H1 (cell line): ENCODE measurements around the gene PATJ. TPM values are rescaled to one million over a fixed set of nuclear protein-coding genes. Genes with fewer than 3 reads are reported as not detected.

Experiments used
- CTCF ChIA-PET: fragments of 300-600 bp; sonication (Branson Sonifier 250); formaldehyde crosslinking; loops from one replicate; lab custom pipeline; 2021; ENCODE audit not compliant: partially characterized antibody; lab: Charles Lee
- POLR2A ChIA-PET: fragments of 300-600 bp; sonication (Branson Sonifier 250); formaldehyde crosslinking; loops from one replicate; lab custom pipeline; 2021; ENCODE audit warnings: inconsistent platforms; ENCODE audit not compliant: partially characterized antibody; lab: Charles Lee
- DNase-seq, 2 experiments: peaks; one replicate each; pipeline versions ENCODE4 v3.0.0 to v3.0.0-alpha.2; 2010 to 2022; ENCODE audit warnings: low spot score in 2 of 2, low read depth in 1 of 2, mixed read lengths in 1 of 2
- FAIRE-seq: peaks from 2 replicates; lab custom pipeline; 2011; peaks lifted over from hg19 to GRCh38; lab: Jason Lieb, UNC
- H2AFZ ChIP-seq: 2 replicates; pipeline ENCODE4 v1.8.1; 2012; ENCODE audit warnings: low read length, inconsistent platforms
- H2AK5ac ChIP-seq: 2 replicates; pipeline ENCODE4 v1.6.1; 2013; ENCODE audit warnings: low read depth, low read length
- H2BK120ac ChIP-seq: replicated peaks from 2 replicates; pipeline ENCODE3; 2013; ENCODE audit warnings: low read depth, low read length, inconsistent platforms
- H2BK12ac ChIP-seq: 2 replicates; pipeline ENCODE4 v1.6.1; 2013; ENCODE audit warnings: low read depth, low read length
- H2BK15ac ChIP-seq: 2 replicates; pipeline ENCODE4 v1.6.1; 2013; ENCODE audit warnings: low read length
- H2BK20ac ChIP-seq: 2 replicates; pipeline ENCODE4 v1.6.1; 2013; ENCODE audit warnings: low read length
- H2BK5ac ChIP-seq: 2 replicates; pipeline ENCODE4 v1.6.1; 2013; ENCODE audit warnings: low read depth, low read length
- H3K14ac ChIP-seq: 2 replicates; pipeline ENCODE4 v1.6.1; 2013; ENCODE audit warnings: inconsistent platforms; ENCODE audit not compliant: insufficient read length
- H3K18ac ChIP-seq: 2 replicates; pipeline ENCODE4 v1.6.1; 2013; ENCODE audit warnings: low read length; ENCODE audit errors: extremely low read depth
- H3K23ac ChIP-seq: 2 replicates; pipeline ENCODE4 v1.6.1; 2013; ENCODE audit warnings: inconsistent platforms; ENCODE audit not compliant: insufficient read length
- H3K23me2 ChIP-seq: 2 replicates; pipeline ENCODE4 v1.6.1; 2013; ENCODE audit warnings: low read depth, low read length
- H3K27ac ChIP-seq: 2 replicates; pipeline ENCODE4 v1.6.1; 2011; ENCODE audit warnings: low read depth, low read length, inconsistent platforms
- H3K27me3 ChIP-seq, 4 experiments: replicated peaks in 1 of 4; 1 replicate in 1 of 4; 2 replicates in 3 of 4; pipeline versions ENCODE4 v1.6.1 to v1.8.1; 2011 to 2013; ENCODE audit warnings: low read length in 3 of 4, mild to moderate bottlenecking in 3 of 4, inconsistent platforms in 2 of 4, mixed read lengths in 2 of 4, moderate library complexity in 1 of 4; ENCODE audit not compliant: control insufficient read depth in 3 of 4, insufficient read depth in 3 of 4; ENCODE audit errors: extremely low read depth in 1 of 4
- H3K36me3 ChIP-seq, 4 experiments: 2 replicates each; pipeline versions ENCODE4 v1.6.1 to v1.8.1; 2011 to 2013; ENCODE audit warnings: mild to moderate bottlenecking in 4 of 4, low read length in 3 of 4, moderate library complexity in 2 of 4, control low read depth in 1 of 4, inconsistent platforms in 1 of 4; ENCODE audit not compliant: insufficient read depth in 4 of 4, control insufficient read depth in 2 of 4
- H3K4ac ChIP-seq: replicated peaks from 2 replicates; pipeline ENCODE3; 2013; ENCODE audit warnings: low read length, low read depth, mixed read lengths, inconsistent platforms; ENCODE audit not compliant: insufficient read length
- H3K4me1 ChIP-seq, 4 experiments: replicated peaks in 1 of 4; 1 replicate in 1 of 4; 2 replicates in 3 of 4; pipeline versions ENCODE4 v1.6.1 to v1.8.1; 2011 to 2013; ENCODE audit warnings: low read length in 3 of 4, inconsistent platforms in 2 of 4, mixed read lengths in 1 of 4; ENCODE audit not compliant: insufficient read depth in 4 of 4, control insufficient read depth in 3 of 4
- H3K4me2 ChIP-seq, 2 experiments: 2 replicates each; pipeline versions ENCODE4 v1.6.1 to v1.8.1; 2011 to 2013; ENCODE audit warnings: low read depth in 2 of 2, low read length in 2 of 2, control low read depth in 1 of 2, inconsistent platforms in 1 of 2, mild to moderate bottlenecking in 1 of 2; ENCODE audit not compliant: insufficient read depth in 1 of 2
- H3K4me3 ChIP-seq, 4 experiments: fragments of 200-600, 300-600 bp in 1 of 4; sonication (generic), shearing (Covaris generic), sonication (Bioruptor Twin) in 1 of 4; 2 replicates each; pipeline versions ENCODE4 v1.5.1 to v1.8.1; 2011 to 2016; ENCODE audit warnings: low read length in 4 of 4, low read depth in 3 of 4, control low read depth in 2 of 4, inconsistent platforms in 2 of 4, mild to moderate bottlenecking in 2 of 4, mixed read lengths in 1 of 4, moderate library complexity in 1 of 4; ENCODE audit not compliant: insufficient read depth in 2 of 4; ENCODE audit errors: extremely low read depth in 1 of 4
- H3K56ac ChIP-seq: replicated peaks from 2 replicates; pipeline ENCODE3; 2013; ENCODE audit warnings: low read depth, mild to moderate bottlenecking, mixed read lengths, low read length, inconsistent platforms; ENCODE audit not compliant: insufficient read length
- H3K79me1 ChIP-seq: 2 replicates; pipeline ENCODE4 v1.6.1; 2013; ENCODE audit warnings: low read depth, low read length, control low read depth
- H3K79me2 ChIP-seq, 2 experiments: 2 replicates each; pipeline versions ENCODE4 v1.6.1 to v1.8.1; 2012 to 2013; ENCODE audit warnings: low read length in 2 of 2, mild to moderate bottlenecking in 2 of 2, inconsistent platforms in 1 of 2; ENCODE audit not compliant: insufficient read depth in 2 of 2, control insufficient read depth in 1 of 2
- H3K9ac ChIP-seq, 4 experiments: replicated peaks in 1 of 4; 1 replicate in 1 of 4; 2 replicates in 3 of 4; pipeline versions ENCODE4 v1.6.1 to v1.8.1; 2011 to 2013; ENCODE audit warnings: low read depth in 3 of 4, low read length in 3 of 4, control low read depth in 2 of 4, mild to moderate bottlenecking in 2 of 4, moderate library complexity in 2 of 4, inconsistent platforms in 1 of 4; ENCODE audit errors: extremely low read depth in 1 of 4
- H3K9me3 ChIP-seq, 2 experiments: 2 replicates each; pipeline versions ENCODE4 v1.6.1 to v1.8.1; 2012 to 2013; ENCODE audit warnings: mild to moderate bottlenecking in 2 of 2, moderate library complexity in 2 of 2, control low read depth in 1 of 2, inconsistent platforms in 1 of 2, low read depth in 1 of 2, low read length in 1 of 2, mixed read lengths in 1 of 2; ENCODE audit not compliant: insufficient read depth in 2 of 2
- H4K20me1 ChIP-seq, 2 experiments: replicated peaks in 1 of 2; 2 replicates each; pipeline versions ENCODE3 to v1.8.1; 2011 to 2013; ENCODE audit warnings: inconsistent platforms in 2 of 2, low read length in 2 of 2, mild to moderate bottlenecking in 1 of 2; ENCODE audit not compliant: insufficient read depth in 2 of 2, control insufficient read depth in 1 of 2
- H4K5ac ChIP-seq: 2 replicates; pipeline ENCODE4 v1.6.1; 2013; ENCODE audit warnings: low read length, low read depth, mixed read lengths, inconsistent platforms; ENCODE audit not compliant: insufficient read length
- H4K8ac ChIP-seq: 2 replicates; pipeline ENCODE4 v1.8.0; 2013; ENCODE audit warnings: mild to moderate bottlenecking, moderate library complexity, low read length, inconsistent platforms; ENCODE audit not compliant: insufficient read depth; ENCODE audit errors: extremely low read depth
- H4K91ac ChIP-seq: replicated peaks from 2 replicates; pipeline ENCODE3; 2013; ENCODE audit warnings: low read length, mixed read lengths, inconsistent platforms; ENCODE audit not compliant: insufficient read length
- ASH2L ChIP-seq: fragments of 200-600, 300-600 bp; sonication (generic); IDR thresholded peaks from one replicate; pipeline ENCODE4 v1.7.1; 2017; ENCODE audit warnings: low read length
- CBX5 ChIP-seq: fragments of 300-800, 300-1000 bp; sonication (generic); IDR thresholded peaks from 2 replicates; pipeline ENCODE4 v1.7.1; 2016; ENCODE audit warnings: antibody characterized with exemption, low read length, low read depth
- E2F6 ChIP-seq: IDR thresholded peaks from 2 replicates; pipeline ENCODE4 v1.6.1; 2012; ENCODE audit warnings: inconsistent platforms
- HDAC6 ChIP-seq: IDR thresholded peaks from one replicate; pipeline ENCODE4 v1.7.1; 2012; ENCODE audit warnings: low read depth, mild to moderate bottlenecking, inconsistent platforms, low read length, moderate library complexity
- KDM5A ChIP-seq: fragments of 200-600 bp; IDR thresholded peaks from 2 replicates; pipeline ENCODE4 v1.7.1; 2012; ENCODE audit warnings: mild to moderate bottlenecking, low read length, inconsistent platforms, mixed read lengths
- TAF7 ChIP-seq: optimal IDR thresholded peaks from 2 replicates; pipeline ENCODE3; 2011; ENCODE audit warnings: low read depth, mild to moderate bottlenecking, inconsistent platforms, low read length, moderate library complexity, borderline replicate concordance
- WGBS, 2 experiments: shearing (Covaris generic) in 1 of 2; methylation state at CpG; one replicate each; pipeline versions ENCODE4 v1.1.6 to v1.1.7; 2013 to 2015; ENCODE audit warnings: low lambda C conversion rate in 2 of 2, mixed read lengths in 2 of 2, inconsistent platforms in 1 of 2, low coverage in 1 of 2, missing lambda C conversion rate in 1 of 2; ENCODE audit not compliant: insufficient replicate concordance in 2 of 2, insufficient coverage in 1 of 2, insufficient read length in 1 of 2; ENCODE audit errors: extremely low coverage in 1 of 2, missing lambda C conversion rate in 1 of 2; 5-methylcytosine and 5-hydroxymethylcytosine counted together
- polyA plus RNA-seq, 7 experiments: library from polyadenylated mRNA; depleted of rRNA in 3 of 7; stranded (reverse) in 5 of 7; unstranded in 2 of 7; fragments of >200 nt in 5 of 7; fragments of 200-250 nt in 2 of 7; gene quantifications; 1 replicate in 5 of 7; 2 replicates in 1 of 7; 4 replicates in 1 of 7; pipeline versions ENCODE4 v1.2.1 to v1.2.3, GENCODE V29; 2011 to 2013; ENCODE audit warnings: missing spikeins in 2 of 7, mixed read lengths in 2 of 7
- total RNA-seq: library from RNA; stranded (reverse); fragmentation: NEBNext Ultra II Directional; extraction: Animal tissue kit (Norgen Biotek cat#: 25700); gene quantifications from 2 replicates; pipeline ENCODE4 v1.2.1, GENCODE V29; 2021

Gene PATJ
- total and polyA plus RNA-seq, 2 of the 8 experiments (the other 6 are each of a cell fraction or from before 2014, with no cell fraction given) = 8.2 to 55.6 TPM

- Histone ChIP-seq H3K56ac (no peak overlapping the region), H3K36me3 (peaks cover 0 to 14% (median 4%) of the 10 kb centered on the region in 4 experiments; a peak in 4 of 8 replicates), H3K9me3 (no peaks in the 10 kb centered on the region), H4K8ac (no peak overlapping the region), H3K23me2 (no peaks in the 10 kb centered on the region), H4K5ac (no peak overlapping the region), H3K9ac (no peak overlapping the region), H3K14ac (no peak overlapping the region), H2AFZ (no peak overlapping the region), H2AK5ac (no peak overlapping the region), H3K4me3 (no peak overlapping the region), H2BK120ac (no peak overlapping the region), H3K23ac (no peak overlapping the region), H3K4me1 (peaks cover 0 to 2% (median 0%) of the 10 kb centered on the region in 4 experiments; a peak in 3 of 7 replicates), H3K18ac (no peak overlapping the region), H3K27ac (no peak overlapping the region), H2BK12ac (no peak overlapping the region), H3K4me2 (no peak overlapping the region), H4K91ac (no peak overlapping the region), H3K79me1 (no peaks in the 10 kb centered on the region), H3K79me2 (no peaks in the 10 kb centered on the region), H3K27me3 (peaks cover 0 to 2% (median 0%) of the 10 kb centered on the region in 4 experiments; a peak in 1 of 7 replicates), H2BK20ac (no peak overlapping the region), H4K20me1 (peaks cover 0 to 3% of the 10 kb centered on the region in 2 experiments), H2BK5ac (no peak overlapping the region), H3K4ac (no peak overlapping the region), H2BK15ac (no peak overlapping the region)
- DNase-seq (no peak), FAIRE-seq (no peak)
- 91% methylated on average over 2 of the region's 2 CpGs; no CpG with 5 or more reads in 1 of the 2 experiments for WGBS, 2 experiments
- ChIA-PET CTCF (interaction anchor here (0.8 to 2.4 kb wide), 13 partner anchors 9 to 607 kb away, joined by 3 to 9 read pairs (median 3); no protein-coding TSS in a partner anchor), POLR2A (no interaction called here)
- TF ChIP-seq ASH2L = no peak
- no peak for TF ChIP-seq CBX5
- no peak for TF ChIP-seq HDAC6
- TF ChIP-seq TAF7 = no peak
- no peak for TF ChIP-seq KDM5A
- TF ChIP-seq E2F6 = no peak
Observed at GRCh38 chr1:61852670-61853015, 110.4 kb downstream of the PATJ start.
